Neural progenitor cell (in vitro differentiated cells): Measurements from ENCODE around the gene SFI1. TPM values are rescaled to one million over a fixed set of nuclear protein-coding genes. Genes with fewer than 3 reads are reported as not detected.
"Not testable (repeated sequence)": the region's sequence is repeated elsewhere in the genome, so short reads cannot be mapped to it uniquely, and the experiment has no call there.

Source experiments
- DNase-seq: peaks from one replicate; pipeline ENCODE4 v3.0.0-alpha.2; 2016; ENCODE audit warnings: low spot score
- H2AFZ ChIP-seq: fragments of 200-600 bp; sonication (generic); replicated peaks from 2 replicates; pipeline ENCODE4 v1.6.1; 2016; ENCODE audit warnings: antibody characterized with exemption
- H3F3A ChIP-seq: fragments of 200-600 bp; sonication (generic); 2 replicates; pipeline ENCODE4 v1.6.1; 2016; ENCODE audit warnings: antibody characterized with exemption, low read depth
- H3K27ac ChIP-seq: fragments of 200-600 bp; sonication (generic); 2 replicates; pipeline ENCODE4 v1.5.1; 2016; ENCODE audit warnings: mild to moderate bottlenecking
- H3K27me3 ChIP-seq: fragments of 200-600 bp; sonication (generic); 2 replicates; pipeline ENCODE4 v1.6.1; 2016; ENCODE audit warnings: mild to moderate bottlenecking, moderate library complexity
- H3K36me3 ChIP-seq: fragments of 200-600 bp; sonication (generic); 2 replicates; pipeline ENCODE4 v1.5.1; 2016
- H3K4me1 ChIP-seq: fragments of 200-600 bp; sonication (generic); 2 replicates; pipeline ENCODE4 v1.6.1; 2016; ENCODE audit warnings: mixed run types
- H3K4me2 ChIP-seq: fragments of 200-600 bp; sonication (generic); 2 replicates; pipeline ENCODE4 v1.6.1; 2016
- H3K4me3 ChIP-seq: fragments of 200-600 bp; sonication (generic); 2 replicates; pipeline ENCODE4 v1.5.1; 2016
- H3K79me2 ChIP-seq: fragments of 200-600 bp; sonication (generic); 2 replicates; pipeline ENCODE4 v1.6.1; 2016; ENCODE audit warnings: low read depth
- H3K9ac ChIP-seq: fragments of 200-600 bp; sonication (generic); 2 replicates; pipeline ENCODE4 v1.6.1; 2016
- H3K9me3 ChIP-seq: fragments of 200-600 bp; sonication (generic); 2 replicates; pipeline ENCODE4 v1.5.1; 2016; ENCODE audit warnings: low read depth
- H4K20me1 ChIP-seq: fragments of 200-600 bp; sonication (generic); 2 replicates; pipeline ENCODE4 v1.6.1; 2016; ENCODE audit warnings: low read depth
- H3K27ac Mint-ChIP-seq: 3 replicates; pipeline ENCODE4 v1.8.0; 2021; ENCODE audit warnings: mixed read lengths
- H3K27me3 Mint-ChIP-seq: 2 replicates; pipeline ENCODE4 v1.8.0; 2022; ENCODE audit warnings: low read depth, mild to moderate bottlenecking, inconsistent platforms, moderate library complexity, mixed read lengths; ENCODE audit not compliant: insufficient read depth
- H3K36me3 Mint-ChIP-seq: 3 replicates; pipeline ENCODE4 v1.8.0; 2021; ENCODE audit warnings: mixed read lengths
- H3K4me1 Mint-ChIP-seq: 3 replicates; pipeline ENCODE4 v1.8.0; 2021; ENCODE audit warnings: mixed read lengths
- H3K4me3 Mint-ChIP-seq: 3 replicates; pipeline ENCODE4 v1.8.0; 2021; ENCODE audit warnings: mild to moderate bottlenecking, moderate library complexity, mixed read lengths
- H3K9me3 Mint-ChIP-seq: 3 replicates; pipeline ENCODE4 v1.8.0; 2020; ENCODE audit warnings: mixed read lengths
- EZH2 ChIP-seq: fragments of 200-600 bp; sonication (generic); IDR thresholded peaks from 2 replicates; pipeline ENCODE4 v1.6.1; 2017; ENCODE audit warnings: antibody characterized with exemption, mild to moderate bottlenecking, moderate library complexity
- EZH2phosphoT487 ChIP-seq: fragments of 200-600 bp; sonication (generic); IDR thresholded peaks from 2 replicates; pipeline ENCODE4 v1.6.1; 2017; ENCODE audit warnings: antibody characterized with exemption
- total RNA-seq: library from RNA; depleted of rRNA; stranded (reverse); fragments of >200 nt; gene quantifications from 2 replicates; pipeline ENCODE4 v1.2.3, GENCODE V29; 2015; ENCODE audit warnings: low replicate concordance
- TF ChIP-seq, protein P1 (sequence below): fragments of 200-600 bp; sonication (generic); IDR thresholded peaks from 2 replicates; pipeline ENCODE4 v1.5.1; 2017; ENCODE audit warnings: antibody characterized with exemption, mild to moderate bottlenecking

SFI1 gene
- total RNA-seq, 1 donor from 2014 or later, result 25.0 TPM

DNA sequence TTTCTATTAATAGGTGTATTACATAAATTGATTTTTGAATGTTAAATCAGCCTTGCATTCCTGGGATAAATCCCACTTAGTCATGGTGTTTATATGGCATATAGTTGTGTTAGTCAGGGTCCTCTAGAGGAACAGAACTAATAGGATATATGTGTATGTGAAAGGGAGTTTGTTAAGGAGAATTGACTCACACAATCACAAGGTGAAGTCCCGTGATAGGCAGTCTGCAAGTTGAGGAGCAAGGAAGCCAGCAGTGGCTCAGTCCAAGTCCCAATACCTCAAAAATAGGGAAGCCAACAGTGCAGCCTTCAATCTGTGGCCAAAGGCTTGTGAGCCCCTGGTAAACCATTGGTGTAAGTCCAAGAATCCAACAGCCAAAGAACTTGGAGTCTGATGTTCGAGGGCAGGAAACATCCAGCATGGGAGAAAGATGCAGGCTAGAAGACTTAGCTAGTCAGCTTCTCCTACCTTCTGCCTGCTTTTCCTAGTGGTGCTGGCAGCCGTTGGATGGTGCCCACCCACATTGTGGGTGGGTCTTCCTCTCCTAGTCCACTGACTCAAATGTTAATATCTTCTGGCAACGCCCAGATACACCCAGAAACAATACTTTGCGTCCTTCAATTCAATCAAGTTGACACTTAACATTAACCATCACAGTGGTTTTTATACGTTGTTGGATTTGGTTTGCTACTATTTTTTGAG lies 12.9 kb downstream of the SFI1 start:
- H3K27me3 Mint-ChIP-seq, result no peaks in the 10 kb centered on the region
- DNase-seq, result no peak
- H3K4me3 Mint-ChIP-seq, result no peak overlapping the region
- Histone ChIP-seq H3K4me1 (no peaks in the 10 kb centered on the region), H3K27ac (no peak overlapping the region), H3K4me2 (no peak overlapping the region), H4K20me1 (no peaks in the 10 kb centered on the region), H2AFZ (no peak overlapping the region), H3K9me3 (no peaks in the 10 kb centered on the region), H3K79me2 (no peaks in the 10 kb centered on the region), H3K4me3 (no peak overlapping the region), H3F3A (no peaks in the 10 kb centered on the region), H3K9ac (no peak overlapping the region), H3K36me3 (no peaks in the 10 kb centered on the region), H3K27me3 (no peaks in the 10 kb centered on the region)
- H3K4me1 Mint-ChIP-seq, result no peaks in the 10 kb centered on the region
- peaks cover 12% of the 10 kb centered on the region for H3K9me3 Mint-ChIP-seq
- no peak for TF ChIP-seq EZH2phosphoT487
- TF ChIP-seq, protein P1, sequence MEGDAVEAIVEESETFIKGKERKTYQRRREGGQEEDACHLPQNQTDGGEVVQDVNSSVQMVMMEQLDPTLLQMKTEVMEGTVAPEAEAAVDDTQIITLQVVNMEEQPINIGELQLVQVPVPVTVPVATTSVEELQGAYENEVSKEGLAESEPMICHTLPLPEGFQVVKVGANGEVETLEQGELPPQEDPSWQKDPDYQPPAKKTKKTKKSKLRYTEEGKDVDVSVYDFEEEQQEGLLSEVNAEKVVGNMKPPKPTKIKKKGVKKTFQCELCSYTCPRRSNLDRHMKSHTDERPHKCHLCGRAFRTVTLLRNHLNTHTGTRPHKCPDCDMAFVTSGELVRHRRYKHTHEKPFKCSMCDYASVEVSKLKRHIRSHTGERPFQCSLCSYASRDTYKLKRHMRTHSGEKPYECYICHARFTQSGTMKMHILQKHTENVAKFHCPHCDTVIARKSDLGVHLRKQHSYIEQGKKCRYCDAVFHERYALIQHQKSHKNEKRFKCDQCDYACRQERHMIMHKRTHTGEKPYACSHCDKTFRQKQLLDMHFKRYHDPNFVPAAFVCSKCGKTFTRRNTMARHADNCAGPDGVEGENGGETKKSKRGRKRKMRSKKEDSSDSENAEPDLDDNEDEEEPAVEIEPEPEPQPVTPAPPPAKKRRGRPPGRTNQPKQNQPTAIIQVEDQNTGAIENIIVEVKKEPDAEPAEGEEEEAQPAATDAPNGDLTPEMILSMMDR, result no peak
- TF ChIP-seq EZH2, result no peak
- H3K36me3 Mint-ChIP-seq, result peaks cover 43% of the 10 kb centered on the region
- H3K27ac Mint-ChIP-seq, result peak overlapping the region; percentile 20

DNA sequence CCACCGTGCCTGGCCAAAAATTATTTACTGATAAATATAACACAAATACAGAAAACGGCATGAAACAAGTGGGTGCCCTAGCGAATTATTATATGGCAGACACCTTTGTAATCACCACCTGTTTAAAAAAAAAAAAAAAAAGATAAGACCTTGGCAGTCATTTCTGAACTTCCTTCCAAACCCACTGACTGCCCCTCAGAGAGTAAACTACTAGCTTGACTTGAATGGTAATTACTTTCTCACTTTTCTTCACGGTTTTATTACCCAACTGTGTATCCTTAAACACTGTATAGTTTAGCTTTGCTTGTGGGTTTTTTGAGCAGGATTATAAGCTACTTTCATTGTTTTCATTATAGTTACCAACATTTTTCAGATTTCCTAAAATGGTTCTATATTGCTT lies 23.7 kb downstream of the SFI1 start:
- TF ChIP-seq, protein P1, result no peak
- TF ChIP-seq EZH2phosphoT487, result no peak
- TF ChIP-seq EZH2, result no peak
- H3K4me1 ChIP-seq, result peaks cover 12% of the 10 kb centered on the region
- DNase-seq, result no peak
- no peak overlapping the region for H2AFZ ChIP-seq
- no peaks in the 10 kb centered on the region for H3K36me3 ChIP-seq
- Mint-ChIP-seq H3K4me1 (peaks cover 6% of the 10 kb centered on the region), H3K4me3 (no peak overlapping the region), H3K27me3 (no peaks in the 10 kb centered on the region), H3K9me3 (peaks cover 2% of the 10 kb centered on the region), H3K27ac (no peak overlapping the region), H3K36me3 (peaks cover 13% of the 10 kb centered on the region)
- no peaks in the 10 kb centered on the region for H3K27me3 ChIP-seq
- no peaks in the 10 kb centered on the region for H3K9me3 ChIP-seq
- H3F3A ChIP-seq, result peaks cover 8% of the 10 kb centered on the region
- no peak overlapping the region for H3K27ac ChIP-seq
- no peak overlapping the region for H3K4me3 ChIP-seq
- peaks cover 23% of the 10 kb centered on the region for H4K20me1 ChIP-seq
- no peak overlapping the region for H3K4me2 ChIP-seq
- H3K79me2 ChIP-seq, result no peaks in the 10 kb centered on the region
- no peak overlapping the region for H3K9ac ChIP-seq

DNA sequence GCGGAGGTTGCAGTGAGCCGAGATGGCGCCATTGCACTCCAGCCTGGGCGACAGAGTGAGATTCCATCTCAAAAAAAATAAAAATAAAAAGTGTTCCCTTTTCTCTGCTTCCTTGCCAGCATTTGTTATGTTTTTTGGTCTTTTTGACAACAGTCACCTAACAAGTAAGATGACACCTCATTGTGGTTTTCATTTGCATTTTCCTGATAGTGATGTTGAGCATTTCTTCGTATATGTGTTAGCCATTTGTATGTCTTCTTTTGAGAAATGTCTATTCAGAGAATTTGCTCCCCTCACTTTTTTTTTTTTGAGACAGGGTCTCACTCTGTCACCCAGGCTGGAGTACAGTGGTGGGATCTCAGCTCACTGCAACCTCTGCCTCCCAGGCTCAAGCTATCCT lies 27.8 kb downstream of the SFI1 start:
- H3K27ac Mint-ChIP-seq, H3K36me3 ChIP-seq, H3K4me1 ChIP-seq, H3F3A ChIP-seq, H3K4me1 Mint-ChIP-seq, DNase-seq, H3K27me3 ChIP-seq, H3K9me3 ChIP-seq, H3K27me3 Mint-ChIP-seq, H4K20me1 ChIP-seq, H3K4me2 ChIP-seq, H3K4me3 Mint-ChIP-seq, H3K9ac ChIP-seq, H2AFZ ChIP-seq, H3K79me2 ChIP-seq, H3K27ac ChIP-seq, H3K4me3 ChIP-seq, H3K9me3 Mint-ChIP-seq: not testable (repeated sequence)
- H3K36me3 Mint-ChIP-seq, result peaks cover 22% of the 10 kb centered on the region

DNA sequence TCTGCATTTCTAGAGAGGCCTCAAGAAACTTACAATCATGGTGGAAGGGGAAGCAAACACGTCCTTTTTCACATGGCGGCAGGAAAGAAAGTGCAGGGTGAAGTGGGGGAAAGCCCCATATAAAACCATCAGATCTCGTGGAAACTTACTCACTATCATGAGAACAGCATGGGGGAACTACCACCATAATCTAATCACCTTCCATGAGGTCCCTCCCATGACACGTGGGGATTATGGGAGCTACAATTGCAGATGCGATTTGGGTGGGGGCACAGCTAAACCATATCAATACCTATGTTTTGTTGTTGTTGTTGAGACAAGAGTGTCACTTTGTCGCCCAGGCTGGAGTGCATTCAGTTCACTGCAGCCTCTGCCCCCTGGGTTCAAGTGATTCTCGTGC lies 29.9 kb downstream of the SFI1 start:
- Histone ChIP-seq H4K20me1 (no peaks in the 10 kb centered on the region), H3K4me2 (no peak overlapping the region), H3K27me3 (no peaks in the 10 kb centered on the region), H3F3A (no peaks in the 10 kb centered on the region), H3K9me3 (no peaks in the 10 kb centered on the region), H2AFZ (no peak overlapping the region), H3K4me1 (no peaks in the 10 kb centered on the region), H3K9ac (no peak overlapping the region), H3K4me3 (no peak overlapping the region), H3K79me2 (no peaks in the 10 kb centered on the region), H3K27ac (no peak overlapping the region), H3K36me3 (no peaks in the 10 kb centered on the region)
- Mint-ChIP-seq H3K27me3 (no peaks in the 10 kb centered on the region), H3K4me1 (no peaks in the 10 kb centered on the region), H3K4me3 (no peak overlapping the region), H3K36me3 (peaks cover 23% of the 10 kb centered on the region), H3K27ac (no peak overlapping the region), H3K9me3 (peaks cover 7% of the 10 kb centered on the region)
- TF ChIP-seq EZH2 (no peak), EZH2phosphoT487 (no peak)
- TF ChIP-seq, protein P1, result no peak
- no peak for DNase-seq
